Calu3 (cell line): ENCODE measurements around the gene PIGR. TPM values are rescaled to one million over a fixed set of nuclear protein-coding genes. Genes with fewer than 3 reads are reported as not detected.

Experiments
- BruUV-seq: library from RNA; stranded (reverse); fragments of 400-500 nt; replicated peaks from 2 replicates; lab custom pipeline; 2021; lab: Mats Ljungman, UMichigan
- CTCF ChIA-PET: fragments of 300-600 bp; sonication (Branson Sonifier 250); formaldehyde crosslinking; loops from one replicate; lab custom pipeline; 2022; ENCODE audit warnings: antibody characterized with exemption; lab: Charles Lee
- DNase-seq: peaks from one replicate; pipeline ENCODE4 v3.0.0; 2022
- H3K27ac Mint-ChIP-seq: one replicate; pipeline ENCODE4 v1.8.0; 2022; ENCODE audit warnings: mixed read lengths; ENCODE audit not compliant: unreplicated experiment
- H3K27me3 Mint-ChIP-seq: one replicate; pipeline ENCODE4 v1.8.0; 2022; ENCODE audit warnings: mixed read lengths; ENCODE audit not compliant: unreplicated experiment
- H3K36me3 Mint-ChIP-seq: one replicate; pipeline ENCODE4 v1.8.0; 2022; ENCODE audit warnings: mild to moderate bottlenecking, moderate library complexity, mixed read lengths; ENCODE audit not compliant: insufficient read depth, unreplicated experiment
- H3K4me1 Mint-ChIP-seq: one replicate; pipeline ENCODE4 v1.8.0; 2022; ENCODE audit warnings: mild to moderate bottlenecking, low read depth, mixed read lengths; ENCODE audit not compliant: unreplicated experiment
- H3K4me3 Mint-ChIP-seq: one replicate; pipeline ENCODE4 v1.8.0; 2022; ENCODE audit warnings: mild to moderate bottlenecking, low read depth, moderate library complexity, mixed read lengths; ENCODE audit not compliant: unreplicated experiment
- H3K9me3 Mint-ChIP-seq: one replicate; pipeline ENCODE4 v1.8.0; 2022; ENCODE audit warnings: low read depth, mixed read lengths; ENCODE audit not compliant: unreplicated experiment
- CTCF ChIP-seq: fragments of 200-600 bp; IDR thresholded peaks from one replicate; pipeline ENCODE4 v1.8.0; 2022; ENCODE audit warnings: antibody characterized with exemption; ENCODE audit not compliant: unreplicated experiment
- intact Hi-C: fragments of 100-400 bp; cut with micrococcal nuclease; formaldehyde crosslinking; loops from one replicate; pipeline ENCODE4 v1.10.0; 2022; ENCODE audit not compliant: unreplicated experiment
- total RNA-seq: library from RNA; stranded (reverse); gene quantifications from 2 replicates; pipeline ENCODE4 v1.2.3, GENCODE V29; 2022

PIGR gene
- total RNA-seq, 1 experiment from 2014 or later, result 367 TPM

GRCh38 chr1:206909883-206910318, 36.4 kb downstream of the PIGR start:
- H3K27me3 Mint-ChIP-seq, result peaks cover 6% of the 10 kb centered on the region
- TF ChIP-seq CTCF, result no peak
- peaks cover 9% of the 10 kb centered on the region for H3K36me3 Mint-ChIP-seq
- peak overlapping the region; percentile 62 for H3K4me3 Mint-ChIP-seq
- CTCF ChIA-PET, result interaction anchor here (0.6 to 2.0 kb wide), 17 partner anchors 9 to 482 kb away, joined by 3 to 9 read pairs (median 5); partner anchors contain the start of gene PIGR
- peaks cover 41% of the 10 kb centered on the region for H3K4me1 Mint-ChIP-seq
- H3K9me3 Mint-ChIP-seq, result no peaks in the 10 kb centered on the region
- no peak for DNase-seq
- intact Hi-C loops, result loop anchor here (2.0 kb wide), 1 partner anchor 45 kb away; the partner anchor contains the start of gene IL20
- BruUV-seq, result no TSS peak
- H3K27ac Mint-ChIP-seq, result no peak overlapping the region

- peaks cover 42% of the 10 kb centered on the region for H3K4me1 Mint-ChIP-seq
- peak overlapping the region; percentile 62 for H3K4me3 Mint-ChIP-seq
- CTCF ChIA-PET, result interaction anchor here (0.6 to 2.0 kb wide), 22 partner anchors 10 to 481 kb away, joined by 3 to 9 read pairs (median 4); partner anchors contain the start of genes EIF2D and PIGR
- peaks cover 9% of the 10 kb centered on the region for H3K36me3 Mint-ChIP-seq
- TF ChIP-seq CTCF, result no peak
- no peaks in the 10 kb centered on the region for H3K27me3 Mint-ChIP-seq
- peak overlapping the region; percentile 46 for H3K27ac Mint-ChIP-seq
- no TSS peak for BruUV-seq
- no peaks in the 10 kb centered on the region for H3K9me3 Mint-ChIP-seq
- intact Hi-C loops, result no loop called here
- peak; percentile 89 for DNase-seq
Measured at GRCh38 chr1:206909161-206909882, 36.9 kb downstream of the PIGR start.

GRCh38 chr1:206908038-206908437, 38.2 kb downstream of the PIGR start:
- Mint-ChIP-seq H3K4me3 (no peak overlapping the region), H3K4me1 (peaks cover 38% of the 10 kb centered on the region), H3K27me3 (no peaks in the 10 kb centered on the region), H3K36me3 (peaks cover 9% of the 10 kb centered on the region), H3K27ac (no peak overlapping the region), H3K9me3 (no peaks in the 10 kb centered on the region)
- DNase-seq, result no peak
- TF ChIP-seq CTCF, result no peak
- no TSS peak for BruUV-seq
- intact Hi-C loops, result no loop called here
- CTCF ChIA-PET, result interaction anchor here (1.2 to 2.0 kb wide), 2 partner anchors 98 to 173 kb away, joined by 3 to 9 read pairs; no protein-coding TSS in a partner anchor

GRCh38 chr1:206907304-206907991, 38.8 kb downstream of the PIGR start:
- DNase-seq, result peak; percentile 35
- Mint-ChIP-seq H3K9me3 (no peaks in the 10 kb centered on the region), H3K36me3 (peaks cover 9% of the 10 kb centered on the region), H3K4me3 (no peak overlapping the region), H3K27me3 (no peaks in the 10 kb centered on the region), H3K4me1 (peaks cover 32% of the 10 kb centered on the region), H3K27ac (no peak overlapping the region)
- intact Hi-C loops, result no loop called here
- peak; percentile 36 for TF ChIP-seq CTCF
- no TSS peak for BruUV-seq
- CTCF ChIA-PET, result interaction anchor here (1.2 kb wide), 1 partner anchor 97 kb away, joined by 3 read pairs; no protein-coding TSS in a partner anchor
